Smooth muscle cell (in vitro differentiated cells): ENCODE measurements around the gene KRT13. TPM values are rescaled to one million over a fixed set of nuclear protein-coding genes. Genes with fewer than 3 reads are reported as not detected.
A peak's percentile ranks its signal among the peaks of the same experiment; 100 is the strongest.

Source experiments
- DNase-seq: peaks from one replicate; lab custom pipeline; 2025; ENCODE audit not compliant: unreplicated experiment; lab: John Stamatoyannopoulos, UW
- H2AFZ ChIP-seq: fragments of 200-600 bp; sonication (generic); 2 replicates; pipeline ENCODE4 v1.6.0; 2016; ENCODE audit warnings: antibody characterized with exemption, low read depth, mild to moderate bottlenecking
- H3F3A ChIP-seq: fragments of 200-600 bp; sonication (generic); 2 replicates; pipeline ENCODE4 v1.6.0; 2017; ENCODE audit warnings: antibody characterized with exemption, low read depth
- H3K27ac ChIP-seq: fragments of 200-600 bp; sonication (generic); 2 replicates; pipeline ENCODE4 v1.5.1; 2016; ENCODE audit warnings: low read depth, mild to moderate bottlenecking
- H3K27me3 ChIP-seq: fragments of 200-600 bp; sonication (generic); 2 replicates; pipeline ENCODE4 v1.6.1; 2016; ENCODE audit warnings: low read depth, mild to moderate bottlenecking
- H3K36me3 ChIP-seq: fragments of 200-600 bp; sonication (generic); 2 replicates; pipeline ENCODE4 v1.5.1; 2016; ENCODE audit warnings: low read depth
- H3K4me1 ChIP-seq: fragments of 200-600 bp; sonication (generic); 2 replicates; pipeline ENCODE4 v1.5.1; 2016; ENCODE audit warnings: low read depth
- H3K4me2 ChIP-seq: fragments of 200-600 bp; sonication (generic); 2 replicates; pipeline ENCODE4 v1.6.0; 2016; ENCODE audit warnings: mild to moderate bottlenecking
- H3K4me3 ChIP-seq: fragments of 200-600 bp; sonication (generic); 2 replicates; pipeline ENCODE4 v1.5.1; 2016; ENCODE audit warnings: mild to moderate bottlenecking
- H3K79me2 ChIP-seq: fragments of 200-600 bp; sonication (generic); 2 replicates; pipeline ENCODE4 v1.6.0; 2016; ENCODE audit warnings: low read depth, mild to moderate bottlenecking
- H3K9ac ChIP-seq: fragments of 200-600 bp; sonication (generic); 2 replicates; pipeline ENCODE4 v1.6.0; 2016; ENCODE audit warnings: low read depth
- H3K9me3 ChIP-seq: fragments of 200-600 bp; sonication (generic); replicated peaks from 2 replicates; pipeline ENCODE4 v1.5.1; 2016; ENCODE audit warnings: low read depth
- H4K20me1 ChIP-seq: fragments of 200-600 bp; sonication (generic); 2 replicates; pipeline ENCODE4 v1.6.0; 2016; ENCODE audit warnings: low read depth
- WGBS: methylation state at CpG from one replicate; pipeline ENCODE4 v1.1.7; 2016; ENCODE audit warnings: low lambda C conversion rate; 5-methylcytosine and 5-hydroxymethylcytosine counted together
- polyA plus RNA-seq: library from polyadenylated mRNA; unstranded; fragments of >200 nt; fragmentation: Nextera tagmentation; extraction: Ambion mirVana; gene quantifications from 2 replicates; pipeline ENCODE4 v1.2.1, GENCODE V29; 2016
- total RNA-seq: library from RNA; depleted of rRNA; stranded (reverse); fragments of >200 nt; gene quantifications from 2 replicates; pipeline ENCODE4 v1.2.3, GENCODE V29; 2014
- TF ChIP-seq, protein P1 (sequence below): fragments of 200-600 bp; sonication (generic); IDR thresholded peaks from 2 replicates; pipeline ENCODE4 v1.5.1; 2017; ENCODE audit warnings: borderline replicate concordance, mild to moderate bottlenecking, antibody characterized with exemption; ENCODE audit not compliant: insufficient read depth, poor library complexity, severe bottlenecking

KRT13 gene
- total and polyA plus RNA-seq, 2 experiments from 2014 or later = 3.8 to 5.2 TPM

DNA sequence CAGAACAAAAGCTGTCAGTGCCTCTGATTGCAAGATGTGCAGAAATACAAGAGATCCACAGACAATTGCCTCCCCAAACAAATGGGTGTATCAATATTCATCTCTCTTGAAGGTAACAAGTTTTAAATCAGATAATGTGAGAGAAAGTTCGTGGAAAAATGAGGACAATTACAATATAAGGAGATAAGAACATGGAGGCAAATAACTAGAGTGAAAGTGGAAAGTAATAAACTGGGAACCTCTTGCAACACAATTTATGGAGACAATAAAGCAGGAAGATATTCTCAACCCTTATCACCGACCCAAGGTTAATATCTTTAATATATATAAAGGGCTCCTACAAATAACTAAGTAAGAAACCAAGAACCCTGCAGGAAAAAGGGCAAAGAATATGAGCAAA is 36.9 kb upstream of the KRT13 start:
- no peaks in the 10 kb centered on the region for H3K79me2 ChIP-seq
- no peaks in the 10 kb centered on the region for H3K27me3 ChIP-seq
- no peak overlapping the region for H3K4me3 ChIP-seq
- TF ChIP-seq, protein P1, sequence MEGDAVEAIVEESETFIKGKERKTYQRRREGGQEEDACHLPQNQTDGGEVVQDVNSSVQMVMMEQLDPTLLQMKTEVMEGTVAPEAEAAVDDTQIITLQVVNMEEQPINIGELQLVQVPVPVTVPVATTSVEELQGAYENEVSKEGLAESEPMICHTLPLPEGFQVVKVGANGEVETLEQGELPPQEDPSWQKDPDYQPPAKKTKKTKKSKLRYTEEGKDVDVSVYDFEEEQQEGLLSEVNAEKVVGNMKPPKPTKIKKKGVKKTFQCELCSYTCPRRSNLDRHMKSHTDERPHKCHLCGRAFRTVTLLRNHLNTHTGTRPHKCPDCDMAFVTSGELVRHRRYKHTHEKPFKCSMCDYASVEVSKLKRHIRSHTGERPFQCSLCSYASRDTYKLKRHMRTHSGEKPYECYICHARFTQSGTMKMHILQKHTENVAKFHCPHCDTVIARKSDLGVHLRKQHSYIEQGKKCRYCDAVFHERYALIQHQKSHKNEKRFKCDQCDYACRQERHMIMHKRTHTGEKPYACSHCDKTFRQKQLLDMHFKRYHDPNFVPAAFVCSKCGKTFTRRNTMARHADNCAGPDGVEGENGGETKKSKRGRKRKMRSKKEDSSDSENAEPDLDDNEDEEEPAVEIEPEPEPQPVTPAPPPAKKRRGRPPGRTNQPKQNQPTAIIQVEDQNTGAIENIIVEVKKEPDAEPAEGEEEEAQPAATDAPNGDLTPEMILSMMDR = no peak
- no peak overlapping the region for H3K4me2 ChIP-seq
- peaks cover 7% of the 10 kb centered on the region for H3F3A ChIP-seq
- DNase-seq = no peak
- no peaks in the 10 kb centered on the region for H3K36me3 ChIP-seq
- H2AFZ ChIP-seq = no peak overlapping the region
- H3K4me1 ChIP-seq = peaks cover 28% of the 10 kb centered on the region
- no peak overlapping the region for H3K9ac ChIP-seq
- H3K9me3 ChIP-seq = no peaks in the 10 kb centered on the region
- H4K20me1 ChIP-seq = no peaks in the 10 kb centered on the region
- WGBS = 81% methylated on average over 2 of the region's 2 CpGs
- H3K27ac ChIP-seq = no peak overlapping the region

DNA sequence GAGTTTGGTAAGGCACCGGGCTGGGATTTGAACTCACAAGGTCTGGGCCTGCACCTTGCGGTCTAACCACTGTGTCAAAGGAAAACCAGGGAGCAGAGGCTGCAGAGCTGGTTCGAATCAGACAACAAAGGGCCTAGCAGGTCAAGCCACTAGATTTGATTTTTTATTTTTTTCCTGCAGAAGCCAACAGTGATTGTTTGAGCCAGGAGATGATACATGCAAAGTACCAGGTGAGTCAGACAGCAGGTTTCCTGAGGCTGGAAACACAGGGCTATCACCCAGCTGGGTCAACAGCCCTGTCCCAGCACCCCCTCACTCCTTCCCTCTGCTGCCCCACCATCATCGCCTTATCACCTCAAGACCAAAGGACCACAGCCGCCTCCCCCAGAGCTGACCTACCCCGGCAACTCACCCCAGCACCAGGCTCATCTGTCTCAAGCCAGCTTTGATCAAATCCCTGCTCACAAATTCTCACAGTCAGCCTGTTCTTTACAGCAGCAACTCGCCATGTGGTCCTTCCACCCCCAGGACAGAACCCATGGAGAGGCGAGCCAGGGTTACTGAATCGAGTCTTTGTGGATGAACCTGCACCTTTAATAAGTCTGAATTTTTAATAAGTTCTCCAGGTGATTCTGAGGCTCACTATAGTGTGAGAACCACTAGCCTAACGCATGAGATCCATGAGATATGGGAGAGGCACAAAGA is 35.7 kb upstream of the KRT13 start:
- H3K9ac ChIP-seq = no peak overlapping the region
- H2AFZ ChIP-seq = no peak overlapping the region
- no peaks in the 10 kb centered on the region for H3K27me3 ChIP-seq
- H3K36me3 ChIP-seq = no peaks in the 10 kb centered on the region
- H4K20me1 ChIP-seq = no peaks in the 10 kb centered on the region
- H3K4me1 ChIP-seq = peaks cover 28% of the 10 kb centered on the region
- no peaks in the 10 kb centered on the region for H3K9me3 ChIP-seq
- H3K4me3 ChIP-seq = no peak overlapping the region
- H3K79me2 ChIP-seq = no peaks in the 10 kb centered on the region
- H3K4me2 ChIP-seq = no peak overlapping the region
- no peak overlapping the region for H3K27ac ChIP-seq
- DNase-seq = no peak
- WGBS = 82% methylated on average over 10 of the region's 10 CpGs
- TF ChIP-seq, protein P1 = no peak
- H3F3A ChIP-seq = peaks cover 12% of the 10 kb centered on the region

DNA sequence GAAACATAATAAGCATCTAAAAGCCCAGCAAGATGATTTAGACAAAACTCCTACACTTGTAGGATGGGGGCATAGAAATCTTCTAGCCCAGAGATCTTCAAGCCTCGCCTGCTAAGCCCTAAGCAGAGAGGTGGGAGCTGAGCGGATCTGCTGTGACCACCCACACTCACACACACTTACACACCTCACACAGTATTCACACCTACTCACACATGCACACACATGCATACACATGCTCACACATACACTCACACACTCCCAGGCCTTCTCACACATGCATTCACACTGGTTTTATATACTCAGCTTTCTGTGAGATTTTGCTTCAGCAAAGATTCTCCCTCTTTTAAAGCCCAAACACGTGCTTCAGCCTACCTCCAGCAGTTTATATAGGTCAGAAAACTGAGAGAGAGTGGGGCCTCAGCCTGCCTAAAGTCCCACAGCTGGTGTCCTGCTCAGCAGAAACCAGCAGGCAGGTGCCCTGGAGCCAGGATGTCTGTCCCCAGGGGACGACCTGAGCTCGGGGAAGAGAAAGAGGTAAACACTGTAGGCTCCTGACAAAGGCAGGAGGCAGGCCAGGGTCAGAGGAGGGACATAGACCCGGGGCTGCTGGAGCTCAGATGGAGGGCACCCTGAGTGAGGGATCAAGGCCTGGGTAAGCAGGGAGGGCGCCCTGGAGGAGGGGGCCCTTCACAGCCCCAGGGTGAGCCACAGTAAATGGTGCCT is 34.7 kb upstream of the KRT13 start:
- Histone ChIP-seq H3F3A (peaks cover 12% of the 10 kb centered on the region), H3K79me2 (no peaks in the 10 kb centered on the region), H3K9me3 (no peaks in the 10 kb centered on the region), H3K27ac (peak overlapping the region; percentile 21), H3K4me1 (peaks cover 26% of the 10 kb centered on the region), H3K9ac (no peak overlapping the region), H3K4me3 (no peak overlapping the region), H3K27me3 (no peaks in the 10 kb centered on the region), H4K20me1 (no peaks in the 10 kb centered on the region), H3K36me3 (no peaks in the 10 kb centered on the region), H2AFZ (no peak overlapping the region), H3K4me2 (no peak overlapping the region)
- TF ChIP-seq, protein P1 = no peak
- no peak for DNase-seq
- 53% methylated on average over 7 of the region's 7 CpGs for WGBS

DNA sequence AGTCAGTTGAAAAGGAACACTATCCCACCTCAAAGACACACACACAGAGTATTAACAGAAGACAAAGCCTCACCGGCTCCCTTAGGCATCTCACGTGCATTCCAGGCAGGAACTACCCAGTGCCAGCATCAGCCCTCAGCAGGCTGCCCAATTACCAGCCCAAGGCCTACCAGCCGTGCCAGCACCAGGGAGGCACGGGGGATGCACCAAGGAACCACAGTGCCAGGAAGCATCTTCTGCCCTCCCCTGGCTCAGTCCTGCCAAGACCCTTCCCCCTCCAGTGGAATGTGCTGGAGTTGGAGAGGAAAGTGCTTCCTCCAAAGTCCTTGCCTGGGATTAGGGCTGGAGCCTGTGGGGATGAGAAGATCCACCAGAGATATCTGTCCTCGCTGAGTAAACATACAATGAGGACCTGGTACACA is 33.7 kb upstream of the KRT13 start:
- TF ChIP-seq, protein P1 = no peak
- Histone ChIP-seq H3K4me2 (peak overlapping the region; percentile 70), H3K4me3 (no peak overlapping the region), H3K36me3 (no peaks in the 10 kb centered on the region), H3F3A (peaks cover 12% of the 10 kb centered on the region), H3K9ac (no peak overlapping the region), H2AFZ (no peak overlapping the region), H3K27me3 (no peaks in the 10 kb centered on the region), H3K79me2 (no peaks in the 10 kb centered on the region), H3K27ac (peak overlapping the region; percentile 54), H3K9me3 (no peaks in the 10 kb centered on the region), H3K4me1 (peaks cover 16% of the 10 kb centered on the region), H4K20me1 (no peaks in the 10 kb centered on the region)
- no peak for DNase-seq
- 48% methylated on average over 5 of the region's 5 CpGs for WGBS
